ENCODE measurements around the gene KRI1.

KRI1 gene

GRCh38 chr19:10604460-10604980, 38.7 kb upstream of the KRI1 start:
- H3K4me2 ChIP-seq (ENCODE audit: low read depth, low read length, poor library complexity, severe bottlenecking) = peak overlapping the region; percentile 93
- TF ChIP-seq CTCF (conservative IDR thresholded peaks at IDR 0.05; ENCODE audit: low read length) = no peak
- H3K9ac ChIP-seq (ENCODE audit: low read depth, low read length, poor library complexity, severe bottlenecking) = peak overlapping the region; percentile 93
- H4K20me1 ChIP-seq (ENCODE audit: insufficient read depth, low read length, poor library complexity, severe bottlenecking) = peaks cover 17% of the 10 kb centered on the region
- peak overlapping the region; percentile 93 for H3K4me3 ChIP-seq (ENCODE audit: low read length, poor library complexity, severe bottlenecking)
- no peak overlapping the region for H2AFZ ChIP-seq (ENCODE audit: low read length)
- peaks cover 4% of the 10 kb centered on the region; the same call in 1 of the 2 replicates for H3F3A ChIP-seq (ENCODE audit: low read depth)
- H3K9me3 ChIP-seq (ENCODE audit: insufficient read depth, low read depth, low read length) = no peaks in the 10 kb centered on the region
- no peaks in the 10 kb centered on the region for H3K36me3 ChIP-seq (ENCODE audit: insufficient read depth, low read length)
- no peaks in the 10 kb centered on the region for H3K27me3 ChIP-seq (ENCODE audit: insufficient read depth, low read length, poor library complexity, severe bottlenecking)
- H3K4me1 ChIP-seq (ENCODE audit: insufficient read depth, low read length, poor library complexity, severe bottlenecking) = peaks cover 22% of the 10 kb centered on the region
- H3K9me2 ChIP-seq (replicated peaks; ENCODE audit: low read depth, low read length) = no peaks in the 10 kb centered on the region
- H3K79me2 ChIP-seq (ENCODE audit: insufficient read depth, low read length) = peaks cover 27% of the 10 kb centered on the region

- peaks cover 27% of the 10 kb centered on the region for H3K79me2 ChIP-seq (ENCODE audit: insufficient read depth, low read length)
- peaks cover 4% of the 10 kb centered on the region; the same call in 1 of the 2 replicates for H3F3A ChIP-seq (ENCODE audit: low read depth)
- no peak overlapping the region for H2AFZ ChIP-seq (ENCODE audit: low read length)
- H3K36me3 ChIP-seq (ENCODE audit: insufficient read depth, low read length) = no peaks in the 10 kb centered on the region
- H3K4me1 ChIP-seq (ENCODE audit: insufficient read depth, low read length, poor library complexity, severe bottlenecking) = peaks cover 22% of the 10 kb centered on the region
- no peaks in the 10 kb centered on the region for H3K27me3 ChIP-seq (ENCODE audit: insufficient read depth, low read length, poor library complexity, severe bottlenecking)
- no peaks in the 10 kb centered on the region for H3K9me3 ChIP-seq (ENCODE audit: insufficient read depth, low read depth, low read length)
- H3K9me2 ChIP-seq (replicated peaks; ENCODE audit: low read depth, low read length) = no peaks in the 10 kb centered on the region
- peak overlapping the region; percentile 93 for H3K4me3 ChIP-seq (ENCODE audit: low read length, poor library complexity, severe bottlenecking)
- H3K4me2 ChIP-seq (ENCODE audit: low read depth, low read length, poor library complexity, severe bottlenecking) = peak overlapping the region; percentile 93
- H4K20me1 ChIP-seq (ENCODE audit: insufficient read depth, low read length, poor library complexity, severe bottlenecking) = peaks cover 17% of the 10 kb centered on the region
- no peak for TF ChIP-seq EZH2phosphoT487 (IDR thresholded peaks at IDR 0.05; ENCODE audit: borderline replicate concordance)
- TF ChIP-seq CTCF (conservative IDR thresholded peaks at IDR 0.05; ENCODE audit: low read length) = no peak
- peak overlapping the region; percentile 93 for H3K9ac ChIP-seq (ENCODE audit: low read depth, low read length, poor library complexity, severe bottlenecking)
Measured at GRCh38 chr19:10603873-10604459, 38.2 kb upstream of the KRI1 start.

GRCh38 chr19:10603084-10603872, 37.5 kb upstream of the KRI1 start:
- Histone ChIP-seq H4K20me1 (ENCODE audit: insufficient read depth, low read length, poor library complexity, severe bottlenecking) (peaks cover 17% of the 10 kb centered on the region), H3F3A (ENCODE audit: low read depth) (peaks cover 4% of the 10 kb centered on the region; the same call in 1 of the 2 replicates), H3K9me3 (ENCODE audit: insufficient read depth, low read depth, low read length) (no peaks in the 10 kb centered on the region), H3K27me3 (ENCODE audit: insufficient read depth, low read length, poor library complexity, severe bottlenecking) (no peaks in the 10 kb centered on the region), H3K4me2 (ENCODE audit: low read depth, low read length, poor library complexity, severe bottlenecking) (peak overlapping the region; percentile 93), H3K4me1 (ENCODE audit: insufficient read depth, low read length, poor library complexity, severe bottlenecking) (peaks cover 22% of the 10 kb centered on the region), H3K9ac (ENCODE audit: low read depth, low read length, poor library complexity, severe bottlenecking) (peak overlapping the region; percentile 93), H3K79me2 (ENCODE audit: insufficient read depth, low read length) (peaks cover 27% of the 10 kb centered on the region), H2AFZ (ENCODE audit: low read length) (peak overlapping the region; percentile 99), H3K36me3 (ENCODE audit: insufficient read depth, low read length) (no peaks in the 10 kb centered on the region), H3K9me2 (replicated peaks; ENCODE audit: low read depth, low read length) (no peaks in the 10 kb centered on the region), H3K4me3 (ENCODE audit: low read length, poor library complexity, severe bottlenecking) (peak overlapping the region; percentile 93)
- TF ChIP-seq CTCF (conservative IDR thresholded peaks at IDR 0.05; ENCODE audit: low read length) (0 out of 2 replicates have a peak, but pooled peaks have one; percentile 12), EZH2phosphoT487 (IDR thresholded peaks at IDR 0.05; ENCODE audit: borderline replicate concordance) (no peak)
